OCI-LY7 (cell line): ENCODE measurements around the gene ATG9B. TPM values are rescaled to one million over a fixed set of nuclear protein-coding genes. Genes with fewer than 3 reads are reported as not detected.

Experiments used
- BruUV-seq: library from RNA; stranded (reverse); fragments of 400-500 nt; replicated peaks from 2 replicates; lab custom pipeline; 2021; lab: Mats Ljungman, UMichigan
- CTCF ChIA-PET: fragments of 300-600 bp; sonication (Branson Sonifier 250); formaldehyde crosslinking; loops from one replicate; lab custom pipeline; 2022; ENCODE audit warnings: antibody characterized with exemption; ENCODE audit not compliant: unreplicated experiment; lab: Charles Lee
- POLR2A ChIA-PET: fragments of 300-600 bp; sonication (Branson Sonifier 250); formaldehyde crosslinking; loops from one replicate; lab custom pipeline; 2022; ENCODE audit warnings: antibody characterized with exemption; lab: Charles Lee
- DNase-seq: peaks from one replicate; pipeline ENCODE4 v3.0.0-alpha.2; 2015; ENCODE audit warnings: low spot score
- H2AFZ ChIP-seq: fragments of 200-600 bp; sonication (generic), shearing (Covaris generic); 2 replicates; pipeline ENCODE4 v1.6.1; 2014; ENCODE audit warnings: mild to moderate bottlenecking, antibody characterized with exemption, low read length, moderate library complexity
- H3K27ac ChIP-seq: fragments of 200-600 bp; sonication (generic); 2 replicates; pipeline ENCODE4 v1.5.1; 2014; ENCODE audit warnings: mixed run types, low read depth, mild to moderate bottlenecking, moderate library complexity, low read length, inconsistent platforms; ENCODE audit not compliant: poor library complexity, severe bottlenecking
- H3K36me3 ChIP-seq: fragments of 200-600 bp; sonication (generic); 2 replicates; pipeline ENCODE4 v1.6.1; 2014; ENCODE audit warnings: mild to moderate bottlenecking, antibody characterized with exemption, low read length, moderate library complexity, mixed read lengths; ENCODE audit not compliant: insufficient read depth
- H3K4me1 ChIP-seq: fragments of 200-600 bp; sonication (generic); 2 replicates; pipeline ENCODE4 v1.5.1; 2014; ENCODE audit warnings: mild to moderate bottlenecking, low read length; ENCODE audit not compliant: insufficient read depth, poor library complexity, severe bottlenecking
- H3K4me2 ChIP-seq: fragments of 200-600 bp; sonication (generic); 2 replicates; pipeline ENCODE4 v1.6.1; 2014; ENCODE audit warnings: mild to moderate bottlenecking, low read length
- H3K4me3 ChIP-seq: fragments of 200-600 bp; sonication (generic); 2 replicates; pipeline ENCODE4 v1.5.1; 2014; ENCODE audit warnings: mild to moderate bottlenecking, low read depth, low read length; ENCODE audit not compliant: poor library complexity, severe bottlenecking
- H3K79me2 ChIP-seq: fragments of 200-600 bp; sonication (generic); 2 replicates; pipeline ENCODE4 v1.6.1; 2016; ENCODE audit warnings: low read depth, mild to moderate bottlenecking, low read length, moderate library complexity, mixed read lengths; ENCODE audit not compliant: insufficient read depth
- H3K9me2 ChIP-seq: fragments of 200-600 bp; sonication (generic); 2 replicates; pipeline ENCODE4 v1.6.1; 2016; ENCODE audit warnings: mild to moderate bottlenecking, low read length, mixed read lengths; ENCODE audit not compliant: insufficient read depth
- H3K9me3 ChIP-seq: fragments of 200-600 bp; sonication (generic); 2 replicates; pipeline ENCODE4 v1.6.1; 2014; ENCODE audit warnings: mild to moderate bottlenecking, mixed run types, low read length, mixed read lengths
- H4K20me1 ChIP-seq: fragments of 200-600 bp; sonication (generic); 2 replicates; pipeline ENCODE4 v1.6.1; 2014; ENCODE audit warnings: mild to moderate bottlenecking, antibody characterized with exemption, low read length, moderate library complexity, mixed read lengths; ENCODE audit not compliant: insufficient read depth
- EZH2phosphoT487 ChIP-seq: fragments of 200-600 bp; sonication (generic); IDR thresholded peaks from 2 replicates; pipeline ENCODE4 v1.6.1; 2018; ENCODE audit warnings: low read depth, borderline replicate concordance, mild to moderate bottlenecking, mixed run types, antibody characterized with exemption, low read length, moderate library complexity, mixed read lengths
- intact Hi-C: fragments of 100-400 bp; cut with micrococcal nuclease; formaldehyde crosslinking; loops from one replicate; pipeline ENCODE4 v1.10.0; 2022; ENCODE audit not compliant: unreplicated experiment
- total RNA-seq, 2 experiments: library from RNA; depleted of rRNA in 1 of 2; stranded (reverse); fragments of >200 nt in 1 of 2; shearing (Covaris generic) in 1 of 2; gene quantifications; 2 replicates each; pipeline ENCODE4 v1.2.3, GENCODE V29; 2014 to 2022
- TF ChIP-seq, protein P1 (sequence below): fragments of 200-600 bp; sonication (generic); conservative IDR thresholded peaks from 2 replicates; pipeline ENCODE4 v1.5.1; 2014; ENCODE audit warnings: mild to moderate bottlenecking, antibody characterized with exemption, low read length, moderate library complexity, mixed read lengths

Gene ATG9B
- total RNA-seq, 2 experiments from 2014 or later, result 0.97 to 1.1 TPM

DNA sequence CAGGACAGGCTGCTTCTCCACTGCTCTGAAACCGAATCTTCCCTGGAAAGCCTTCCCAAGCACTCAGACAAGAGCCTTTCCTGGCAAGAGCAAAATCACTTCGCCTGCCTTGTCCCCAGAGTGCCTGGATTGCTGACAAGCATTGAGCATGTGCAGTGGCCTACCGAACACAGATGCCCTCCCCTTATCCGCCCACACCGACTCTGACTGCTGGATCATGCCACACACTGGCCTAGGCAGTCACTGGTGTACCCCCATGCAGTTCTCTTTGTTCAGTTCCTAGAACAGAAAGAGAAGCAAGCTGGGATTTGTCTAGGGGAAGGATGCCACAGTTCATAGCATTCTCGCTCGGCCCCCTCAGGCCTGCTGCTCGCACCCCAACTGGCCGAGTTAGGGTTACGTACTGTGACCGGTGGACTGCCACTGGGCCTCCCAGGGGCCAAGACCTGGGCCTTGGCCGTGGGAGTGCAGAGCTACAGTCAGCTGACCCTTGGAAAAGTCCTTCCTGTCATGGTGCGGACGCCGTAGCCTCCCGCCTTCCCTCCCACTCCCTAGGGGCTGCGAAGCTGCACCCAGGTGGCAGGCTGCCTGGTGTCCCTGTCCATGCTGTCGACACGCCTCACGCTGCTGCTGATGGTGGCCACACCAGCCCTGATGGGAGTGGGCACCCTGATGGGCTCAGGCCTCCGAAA lies 10.9 kb upstream of the ATG9B start:
- ChIA-PET CTCF (no interaction called here), POLR2A (no interaction called here)
- Histone ChIP-seq H3K4me2 (no peak overlapping the region), H3K79me2 (no peaks in the 10 kb centered on the region), H3K27ac (no peak overlapping the region), H3K9me2 (no peaks in the 10 kb centered on the region), H3K4me1 (no peaks in the 10 kb centered on the region), H2AFZ (no peak overlapping the region), H3K9me3 (no peaks in the 10 kb centered on the region), H4K20me1 (no peaks in the 10 kb centered on the region), H3K4me3 (no peak overlapping the region), H3K36me3 (peaks cover 19% of the 10 kb centered on the region)
- TF ChIP-seq EZH2phosphoT487, result no peak
- TF ChIP-seq, protein P1, sequence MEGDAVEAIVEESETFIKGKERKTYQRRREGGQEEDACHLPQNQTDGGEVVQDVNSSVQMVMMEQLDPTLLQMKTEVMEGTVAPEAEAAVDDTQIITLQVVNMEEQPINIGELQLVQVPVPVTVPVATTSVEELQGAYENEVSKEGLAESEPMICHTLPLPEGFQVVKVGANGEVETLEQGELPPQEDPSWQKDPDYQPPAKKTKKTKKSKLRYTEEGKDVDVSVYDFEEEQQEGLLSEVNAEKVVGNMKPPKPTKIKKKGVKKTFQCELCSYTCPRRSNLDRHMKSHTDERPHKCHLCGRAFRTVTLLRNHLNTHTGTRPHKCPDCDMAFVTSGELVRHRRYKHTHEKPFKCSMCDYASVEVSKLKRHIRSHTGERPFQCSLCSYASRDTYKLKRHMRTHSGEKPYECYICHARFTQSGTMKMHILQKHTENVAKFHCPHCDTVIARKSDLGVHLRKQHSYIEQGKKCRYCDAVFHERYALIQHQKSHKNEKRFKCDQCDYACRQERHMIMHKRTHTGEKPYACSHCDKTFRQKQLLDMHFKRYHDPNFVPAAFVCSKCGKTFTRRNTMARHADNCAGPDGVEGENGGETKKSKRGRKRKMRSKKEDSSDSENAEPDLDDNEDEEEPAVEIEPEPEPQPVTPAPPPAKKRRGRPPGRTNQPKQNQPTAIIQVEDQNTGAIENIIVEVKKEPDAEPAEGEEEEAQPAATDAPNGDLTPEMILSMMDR, result no peak
- intact Hi-C loops, result no loop called here
- DNase-seq, result no peak
- no TSS peak for BruUV-seq

DNA sequence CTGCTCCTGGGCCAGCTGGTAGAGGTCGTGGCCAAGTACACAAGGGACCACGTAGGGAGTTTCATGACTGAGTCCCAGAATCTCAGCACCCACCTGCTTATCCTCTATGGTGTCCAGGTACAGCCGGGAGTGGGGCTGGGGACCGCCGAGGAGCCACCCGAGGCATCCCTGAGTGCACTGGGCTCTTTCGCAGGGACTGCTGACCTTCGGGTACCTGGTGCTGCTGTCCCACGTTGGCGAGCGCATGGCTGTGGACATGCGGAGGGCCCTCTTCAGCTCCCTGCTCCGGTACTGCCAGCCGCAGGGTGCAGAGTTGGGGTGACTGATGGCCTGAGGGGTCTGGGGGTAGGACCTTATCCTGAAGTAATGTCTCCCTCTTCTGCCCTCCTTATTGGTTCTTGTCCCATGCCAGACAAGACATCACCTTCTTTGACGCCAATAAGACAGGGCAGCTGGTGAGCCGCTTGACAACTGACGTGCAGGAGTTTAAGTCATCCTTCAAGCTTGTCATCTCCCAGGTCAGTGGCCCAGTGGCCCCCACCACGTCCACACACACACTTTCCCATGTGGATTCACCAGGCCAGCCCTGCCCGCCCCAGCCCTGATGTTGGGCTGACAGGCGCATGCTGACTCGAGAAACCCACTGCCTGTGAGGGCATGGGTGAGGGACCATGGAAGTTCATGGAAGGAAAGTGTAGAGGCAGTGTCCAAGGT lies 10.2 kb upstream of the ATG9B start:
- Histone ChIP-seq H3K9me3 (no peaks in the 10 kb centered on the region), H3K4me2 (no peak overlapping the region), H3K9me2 (no peaks in the 10 kb centered on the region), H4K20me1 (no peaks in the 10 kb centered on the region), H3K4me3 (no peak overlapping the region), H2AFZ (no peak overlapping the region), H3K79me2 (peaks cover 6% of the 10 kb centered on the region; the same call in 1 of the 2 replicates), H3K4me1 (peaks cover 5% of the 10 kb centered on the region), H3K36me3 (peaks cover 19% of the 10 kb centered on the region), H3K27ac (no peak overlapping the region)
- ChIA-PET POLR2A (no interaction called here), CTCF (no interaction called here)
- TF ChIP-seq EZH2phosphoT487, result no peak
- TF ChIP-seq, protein P1, result no peak
- intact Hi-C loops, result no loop called here
- BruUV-seq, result no TSS peak
- DNase-seq, result no peak

DNA sequence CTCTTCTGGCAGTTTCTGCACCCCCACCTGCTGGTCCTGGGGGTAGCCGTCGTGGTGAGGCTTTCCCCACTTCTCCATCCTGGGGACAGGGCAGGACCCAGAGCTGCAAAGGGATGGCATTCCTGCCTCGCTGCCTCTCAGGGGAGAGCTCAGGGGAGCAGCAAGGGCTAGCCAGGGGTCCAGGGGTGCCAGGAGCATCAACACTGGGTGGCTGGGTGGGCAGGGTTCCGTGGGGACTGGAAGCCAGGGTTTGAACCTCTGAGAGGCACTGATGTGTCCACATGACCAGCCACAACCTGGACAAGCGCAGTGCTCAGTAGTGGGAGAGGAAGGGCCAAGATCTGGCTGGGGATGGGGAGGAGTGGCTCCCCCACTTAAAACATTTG lies 9.6 kb upstream of the ATG9B start:
- TF ChIP-seq, protein P1, result no peak
- TF ChIP-seq EZH2phosphoT487, result no peak
- intact Hi-C loops, result no loop called here

More for the DNA sequence above, 9.6 kb upstream of the ATG9B start:
- Histone ChIP-seq H3K4me2 (no peak overlapping the region), H3K9me2 (no peaks in the 10 kb centered on the region), H3K79me2 (peaks cover 11% of the 10 kb centered on the region; the same call in 1 of the 2 replicates), H3K36me3 (peaks cover 19% of the 10 kb centered on the region), H3K27ac (no peak overlapping the region), H3K4me3 (no peak overlapping the region), H4K20me1 (0 out of 2 replicates have a peak, but pooled peaks cover 3% of the 10 kb centered on the region), H3K9me3 (no peaks in the 10 kb centered on the region), H3K4me1 (peaks cover 11% of the 10 kb centered on the region), H2AFZ (no peak overlapping the region)
- CTCF ChIA-PET, result no interaction called here
- BruUV-seq, result no TSS peak
- POLR2A ChIA-PET, result no interaction called here
- DNase-seq, result no peak
